Measurements from ENCODE around the gene CNTNAP2.

CNTNAP2 gene

GRCh38 chr7:146639291-146639690, 522.7 kb downstream of the CNTNAP2 start:
- TF ChIP-seq ZFX (IDR thresholded peaks at IDR 0.05) (no peak), CTCF (conservative IDR thresholded peaks at IDR 0.05) (no peak)
- no peak overlapping the region for H3K27ac ChIP-seq

GRCh38 chr7:146641491-146641890, 524.9 kb downstream of the CNTNAP2 start:
- H3K27ac ChIP-seq: no peak overlapping the region
- TF ChIP-seq ZFX (IDR thresholded peaks at IDR 0.05) (no peak), CTCF (conservative IDR thresholded peaks at IDR 0.05) (no peak)

GRCh38 chr7:146645383-146645976, 528.9 kb downstream of the CNTNAP2 start:
- TF ChIP-seq CTCF (conservative IDR thresholded peaks at IDR 0.05) (no peak), ZFX (IDR thresholded peaks at IDR 0.05) (no peak)
- H3K27ac ChIP-seq: no peak overlapping the region

GRCh38 chr7:146647445-146647844, 530.8 kb downstream of the CNTNAP2 start:
- no peak overlapping the region for H3K27ac ChIP-seq
- TF ChIP-seq ZFX (IDR thresholded peaks at IDR 0.05) (no peak), CTCF (conservative IDR thresholded peaks at IDR 0.05) (no peak)

GRCh38 chr7:146652176-146652575, 535.6 kb downstream of the CNTNAP2 start:
- TF ChIP-seq CTCF (conservative IDR thresholded peaks at IDR 0.05) (no peak), ZFX (IDR thresholded peaks at IDR 0.05) (no peak)
- no peak overlapping the region for H3K27ac ChIP-seq

- H3K27ac ChIP-seq: no peak overlapping the region
- TF ChIP-seq CTCF (conservative IDR thresholded peaks at IDR 0.05) (no peak), ZFX (IDR thresholded peaks at IDR 0.05) (no peak)
Observed at GRCh38 chr7:146654048-146654447, 537.4 kb downstream of the CNTNAP2 start.

GRCh38 chr7:146655928-146656797, 539.6 kb downstream of the CNTNAP2 start:
- no peak for TF ChIP-seq ZFX (IDR thresholded peaks at IDR 0.05)
- no peak for TF ChIP-seq CTCF (conservative IDR thresholded peaks at IDR 0.05)
- H3K27ac ChIP-seq: no peak overlapping the region

Data from C4-2B (cell line).